GM12878 (cell line): Measurements from ENCODE around the gene OR5V1.

Experiments
- CTCF ChIP-seq, 3 experiments: IDR thresholded peaks in 2 of 3; conservative IDR thresholded peaks in 1 of 3; 2 replicates each; pipeline ENCODE4 v1.5.1; 2011; ENCODE audit warnings: low read depth in 3 of 3, low read length in 3 of 3, mild to moderate bottlenecking in 3 of 3, control low read depth in 2 of 3, moderate library complexity in 2 of 3, inconsistent platforms in 1 of 3, mixed read lengths in 1 of 3; ENCODE audit not compliant: control insufficient read depth in 2 of 3, insufficient read depth in 1 of 3; ENCODE audit errors: extremely low read depth in 1 of 3
- POLR2A ChIP-seq: IDR thresholded peaks from 2 replicates; pipeline ENCODE4 v1.6.1; 2011; ENCODE audit warnings: low read depth, mild to moderate bottlenecking, low read length
- POLR2AphosphoS5 ChIP-seq: IDR thresholded peaks from 2 replicates; pipeline ENCODE4 v1.6.1; 2011; ENCODE audit warnings: mild to moderate bottlenecking, low read length, inconsistent platforms
- ZSCAN29 ChIP-seq: fragments of 450-650 bp; IDR thresholded peaks from 2 replicates; pipeline ENCODE4 v1.6.1; 2017; ENCODE audit warnings: mild to moderate bottlenecking, moderate library complexity

GRCh38 chr6:29345380-29345779 lies 23.3 kb downstream of the OR5V1 start:
- no peak for TF ChIP-seq POLR2A
- no peak for TF ChIP-seq CTCF (IDR thresholded peaks at IDR 0.05 in 2 of 3, conservative IDR thresholded peaks at IDR 0.05 in 1 of 3; ENCODE audit: control insufficient read depth in 2 of 3, extremely low read depth in 1 of 3, insufficient read depth in 1 of 3, low read depth in 3 of 3, low read length in 3 of 3)
- TF ChIP-seq POLR2AphosphoS5, result no peak
- no peak for TF ChIP-seq ZSCAN29
